ENCODE results near the gene OSBPL6. TPM values are rescaled to one million over a fixed set of nuclear protein-coding genes. Genes with fewer than 3 reads are reported as not detected.

Gene OSBPL6
- total and polyA plus RNA-seq, 2 donors (not counting 1 experiment from before 2014, with no cell fraction given): 0.06 TPM; not detected in 1

DNA sequence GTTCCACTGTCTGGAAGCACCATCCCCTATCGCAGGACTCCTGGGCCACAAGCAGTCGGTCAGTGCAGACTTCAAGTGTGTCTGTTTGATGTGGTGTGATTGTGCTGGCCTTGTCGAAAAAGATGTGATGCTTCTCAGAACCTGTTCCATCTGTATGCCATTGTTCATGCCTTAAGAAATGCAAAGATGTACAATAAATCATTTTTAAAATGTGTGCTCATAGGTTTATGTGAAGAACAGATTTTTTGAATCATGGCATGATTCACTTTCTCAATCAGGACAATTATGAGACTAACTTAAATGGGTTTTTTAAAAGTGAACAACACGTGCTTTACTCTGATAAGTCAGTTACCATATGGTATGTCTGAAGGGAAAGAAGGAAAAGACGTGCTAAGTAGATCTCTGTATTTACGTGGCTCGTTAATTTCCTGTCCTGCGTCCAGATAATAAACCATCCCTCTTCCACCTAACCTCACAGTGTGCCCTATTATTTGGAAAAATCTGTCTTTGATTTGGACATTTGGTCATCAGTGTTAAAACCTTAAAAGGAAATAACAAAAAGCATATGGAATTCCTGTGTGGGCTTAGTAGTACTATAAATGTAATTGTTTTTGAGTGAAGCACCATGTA is 201.7 kb downstream of the OSBPL6 start:
- no peak overlapping the region for H2AFZ ChIP-seq (ENCODE audit: insufficient read depth, low read depth, low read length, poor library complexity, severe bottlenecking)
- no peak overlapping the region for H3K27ac Mint-ChIP-seq
- H3K9ac ChIP-seq (ENCODE audit: low read length): no peak overlapping the region
- H3K36me3 ChIP-seq (replicated peaks in 1 of 2; ENCODE audit: control extremely low read depth in 1 of 2, control insufficient read depth in 1 of 2, extremely low read depth in 1 of 2, insufficient read depth in 2 of 2, low read length in 1 of 2): no peaks in the 10 kb centered on the region
- ATAC-seq (ENCODE audit: low read depth): no peak
- H3K4me1 Mint-ChIP-seq: no peaks in the 10 kb centered on the region
- H3K9me3 ChIP-seq (ENCODE audit: control extremely low read depth in 1 of 3, control insufficient read depth in 2 of 3, insufficient read depth in 1 of 3, low read length in 2 of 3): no peaks in the 10 kb centered on the region
- H3K4me3 ChIP-seq (ENCODE audit: control extremely low read depth in 1 of 5, extremely low read depth in 1 of 5, insufficient read depth in 1 of 5, low read depth in 2 of 5, low read length in 4 of 5): no peak overlapping the region
- intact Hi-C loops (cut with micrococcal nuclease): loop anchor here (2.0 to 5.0 kb wide), 2 partner anchors 284 to 1355 kb away; partner anchors contain the start of gene RBM45
- H3K27me3 ChIP-seq (replicated peaks in 1 of 4; ENCODE audit: control extremely low read depth in 1 of 4, control insufficient read depth in 3 of 4, insufficient read depth in 4 of 4, low read length in 3 of 4): no peaks in the 10 kb centered on the region
- H3K4me1 ChIP-seq (ENCODE audit: control insufficient read depth in 2 of 2, insufficient read depth in 2 of 2, low read length in 2 of 2): no peaks in the 10 kb centered on the region
- no peaks in the 10 kb centered on the region for H3K27me3 Mint-ChIP-seq
- ChIA-PET CTCF (interaction anchor here (1.5 to 7.8 kb wide), 6 partner anchors 8 to 86 kb away, joined by 3 to 126 read pairs (median 4); no protein-coding TSS in a partner anchor), POLR2A (no interaction called here)
- H3K4me3 Mint-ChIP-seq: no peak overlapping the region
- no peak overlapping the region for H3K4me2 ChIP-seq (replicated peaks; ENCODE audit: low read depth, low read length, poor library complexity, severe bottlenecking)
- WGBS (ENCODE audit: insufficient coverage): no CpG with 5 or more reads among the region's 8 CpGs
- no peak overlapping the region for H3K27ac ChIP-seq (ENCODE audit: low read length in 2 of 2)
- no peaks in the 10 kb centered on the region for H3K79me2 ChIP-seq (ENCODE audit: control insufficient read depth, insufficient read depth, low read length)
- TF ChIP-seq EZH2 (IDR thresholded peaks at IDR 0.05; ENCODE audit: borderline replicate concordance, insufficient read depth, low read depth, low read length, poor library complexity, severe bottlenecking) (no peak), CTCF (IDR thresholded peaks at IDR 0.05) (no peak)
- DNase-seq: no peak
- H4K20me1 ChIP-seq (ENCODE audit: control insufficient read depth, insufficient read depth, low read length, poor library complexity, severe bottlenecking): no peaks in the 10 kb centered on the region
- H3K9me3 Mint-ChIP-seq (ENCODE audit: insufficient read depth): no peaks in the 10 kb centered on the region

- no peaks in the 10 kb centered on the region for H3K4me1 ChIP-seq (ENCODE audit: control insufficient read depth in 2 of 2, insufficient read depth in 2 of 2, low read length in 2 of 2)
- Mint-ChIP-seq H3K9me3 (ENCODE audit: insufficient read depth) (no peaks in the 10 kb centered on the region), H3K4me3 (no peak overlapping the region), H3K27ac (no peak overlapping the region), H3K27me3 (no peaks in the 10 kb centered on the region), H3K4me1 (no peaks in the 10 kb centered on the region)
- no peaks in the 10 kb centered on the region for H3K9me3 ChIP-seq (ENCODE audit: control extremely low read depth in 1 of 3, control insufficient read depth in 2 of 3, insufficient read depth in 1 of 3, low read length in 2 of 3)
- no peak overlapping the region for H3K27ac ChIP-seq (ENCODE audit: low read length in 2 of 2)
- intact Hi-C loops (cut with micrococcal nuclease): loop anchor here (1.0 to 5.0 kb wide), 3 partner anchors 17 to 1354 kb away; partner anchors contain the start of gene RBM45
- H4K20me1 ChIP-seq (ENCODE audit: control insufficient read depth, insufficient read depth, low read length, poor library complexity, severe bottlenecking): no peaks in the 10 kb centered on the region
- no peak overlapping the region for H3K9ac ChIP-seq (ENCODE audit: low read length)
- H3K27me3 ChIP-seq (replicated peaks in 1 of 4; ENCODE audit: control extremely low read depth in 1 of 4, control insufficient read depth in 3 of 4, insufficient read depth in 4 of 4, low read length in 3 of 4): no peaks in the 10 kb centered on the region
- ChIA-PET POLR2A (no interaction called here), CTCF (interaction anchor here (1.5 to 7.8 kb wide), 4 partner anchors 11 to 85 kb away, joined by 3 to 126 read pairs (median 4); no protein-coding TSS in a partner anchor)
- no CpG with 5 or more reads among the region's 7 CpGs for WGBS (ENCODE audit: insufficient coverage)
- TF ChIP-seq CTCF (IDR thresholded peaks at IDR 0.05) (peak; percentile 87), EZH2 (IDR thresholded peaks at IDR 0.05; ENCODE audit: borderline replicate concordance, insufficient read depth, low read depth, low read length, poor library complexity, severe bottlenecking) (no peak)
- DNase-seq: peak; percentile 60
- H3K36me3 ChIP-seq (replicated peaks in 1 of 2; ENCODE audit: control extremely low read depth in 1 of 2, control insufficient read depth in 1 of 2, extremely low read depth in 1 of 2, insufficient read depth in 2 of 2, low read length in 1 of 2): no peaks in the 10 kb centered on the region
- H3K79me2 ChIP-seq (ENCODE audit: control insufficient read depth, insufficient read depth, low read length): no peaks in the 10 kb centered on the region
- H2AFZ ChIP-seq (ENCODE audit: insufficient read depth, low read depth, low read length, poor library complexity, severe bottlenecking): peak overlapping the region; percentile 11
- peak; percentile 49 for ATAC-seq (ENCODE audit: low read depth)
- H3K4me2 ChIP-seq (replicated peaks; ENCODE audit: low read depth, low read length, poor library complexity, severe bottlenecking): no peak overlapping the region
- H3K4me3 ChIP-seq (ENCODE audit: control extremely low read depth in 1 of 5, extremely low read depth in 1 of 5, insufficient read depth in 1 of 5, low read depth in 2 of 5, low read length in 4 of 5): no peak overlapping the region
Observed at GRCh38 chr2:178397002-178397605, 202.8 kb downstream of the OSBPL6 start.
